ENCODE measurements around the gene LRRC7. TPM values are rescaled to one million over a fixed set of nuclear protein-coding genes. Genes with fewer than 3 reads are reported as not detected.

Gene LRRC7
- total RNA-seq, 3 donors from 2014 or later (not counting 1 experiment from before 2014, with no cell fraction given): not detected

GRCh38 chr1:69898403-69898947, 330.8 kb downstream of the LRRC7 start:
- no peak overlapping the region for H3K27ac ChIP-seq (ENCODE audit: low read length)
- Mint-ChIP-seq H3K27ac (no peak overlapping the region), H3K27me3 (ENCODE audit: low read depth in 2 of 2) (no peaks in the 10 kb centered on the region), H3K4me3 (no peak overlapping the region), H3K9me3 (peaks cover 16 to 17% of the 10 kb centered on the region in 2 donors), H3K4me1 (no peaks in the 10 kb centered on the region), H3K36me3 (peaks cover 8% of the 10 kb centered on the region)
- no peaks in the 10 kb centered on the region for H3K36me3 ChIP-seq (ENCODE audit: control insufficient read depth, insufficient read depth, low read length)
- H3K4me1 ChIP-seq (ENCODE audit: control insufficient read depth, insufficient read depth, low read length): no peaks in the 10 kb centered on the region
- no peak for ATAC-seq
- no peak for TF ChIP-seq CTCF (IDR thresholded peaks at IDR 0.05)
- peaks cover 2% of the 10 kb centered on the region for H3K9me3 ChIP-seq (ENCODE audit: control insufficient read depth, insufficient read depth, low read length)
- no peak overlapping the region for H3K4me3 ChIP-seq (ENCODE audit: low read length)
- intact Hi-C loops (cut with micrococcal nuclease): no loop called here
- no peaks in the 10 kb centered on the region for H3K27me3 ChIP-seq (ENCODE audit: control insufficient read depth, insufficient read depth, low read length)
- DNase-seq: no peak
- WGBS (ENCODE audit: insufficient coverage): 93% methylated on average over 5 of the region's 5 CpGs

GRCh38 chr1:69911301-69911801, 343.6 kb downstream of the LRRC7 start:
- TF ChIP-seq CTCF (IDR thresholded peaks at IDR 0.05): no peak
- Histone ChIP-seq H3K4me1 (ENCODE audit: control insufficient read depth, insufficient read depth, low read length) (no peaks in the 10 kb centered on the region), H3K27me3 (ENCODE audit: control insufficient read depth, insufficient read depth, low read length) (no peaks in the 10 kb centered on the region), H3K36me3 (ENCODE audit: control insufficient read depth, insufficient read depth, low read length) (no peaks in the 10 kb centered on the region), H3K27ac (ENCODE audit: low read length) (no peak overlapping the region), H3K9me3 (ENCODE audit: control insufficient read depth, insufficient read depth, low read length) (no peaks in the 10 kb centered on the region), H3K4me3 (ENCODE audit: low read length) (no peak overlapping the region)
- H3K27me3 Mint-ChIP-seq (ENCODE audit: low read depth in 2 of 2): no peaks in the 10 kb centered on the region
- H3K27ac Mint-ChIP-seq: no peak overlapping the region
- no peaks in the 10 kb centered on the region for H3K4me1 Mint-ChIP-seq
- 64% methylated on average over 1 of the region's 1 CpG for WGBS (ENCODE audit: insufficient coverage)
- H3K36me3 Mint-ChIP-seq: no peaks in the 10 kb centered on the region
- DNase-seq (no peak), ATAC-seq (peak in 1 of 3 donors; percentile 59)
- intact Hi-C loops (cut with micrococcal nuclease): no loop called here
- H3K4me3 Mint-ChIP-seq: no peak overlapping the region
- peaks cover 3 to 6% of the 10 kb centered on the region in 2 donors for H3K9me3 Mint-ChIP-seq

GRCh38 chr1:69913977-69914376, 346.3 kb downstream of the LRRC7 start:
- Mint-ChIP-seq H3K4me1 (no peaks in the 10 kb centered on the region), H3K4me3 (no peak overlapping the region), H3K36me3 (no peaks in the 10 kb centered on the region), H3K27ac (no peak overlapping the region), H3K27me3 (ENCODE audit: low read depth in 2 of 2) (no peaks in the 10 kb centered on the region), H3K9me3 (peaks cover 3 to 8% of the 10 kb centered on the region in 2 donors)
- H3K4me1 ChIP-seq (ENCODE audit: control insufficient read depth, insufficient read depth, low read length): no peaks in the 10 kb centered on the region
- no peak for TF ChIP-seq CTCF (IDR thresholded peaks at IDR 0.05)
- no CpG with 5 or more reads among the region's 1 CpG for WGBS (ENCODE audit: insufficient coverage)
- ATAC-seq: no peak
- H3K4me3 ChIP-seq (ENCODE audit: low read length): no peak overlapping the region
- H3K27ac ChIP-seq (ENCODE audit: low read length): no peak overlapping the region
- intact Hi-C loops (cut with micrococcal nuclease): no loop called here
- H3K9me3 ChIP-seq (ENCODE audit: control insufficient read depth, insufficient read depth, low read length): no peaks in the 10 kb centered on the region
- no peak for DNase-seq
- no peaks in the 10 kb centered on the region for H3K27me3 ChIP-seq (ENCODE audit: control insufficient read depth, insufficient read depth, low read length)
- no peaks in the 10 kb centered on the region for H3K36me3 ChIP-seq (ENCODE audit: control insufficient read depth, insufficient read depth, low read length)

All from natural killer cell (primary cell).